KMS-11 (cell line): Measurements from ENCODE around the gene TTC39A.

ENCODE experiments used
- H2AFZ ChIP-seq: fragments of 200-600 bp; sonication (generic); 2 replicates; pipeline ENCODE4 v1.6.1; 2016; ENCODE audit warnings: antibody characterized with exemption, mixed run types, low read depth
- H3K27ac ChIP-seq: fragments of 200-600 bp; sonication (generic); 2 replicates; pipeline ENCODE4 v1.6.1; 2016; ENCODE audit warnings: mild to moderate bottlenecking, mixed run types
- H3K27me3 ChIP-seq: fragments of 200-600 bp; sonication (generic); 2 replicates; pipeline ENCODE4 v1.6.1; 2017; ENCODE audit warnings: mild to moderate bottlenecking, low read depth, mixed run types, moderate library complexity; ENCODE audit not compliant: insufficient read depth
- H3K36me3 ChIP-seq: fragments of 200-600 bp; sonication (generic); 2 replicates; pipeline ENCODE4 v1.6.1; 2017; ENCODE audit warnings: mild to moderate bottlenecking, mixed run types; ENCODE audit not compliant: insufficient read depth
- H3K4me1 ChIP-seq: fragments of 200-600 bp; sonication (generic); 2 replicates; pipeline ENCODE4 v1.6.1; 2016; ENCODE audit warnings: mild to moderate bottlenecking, low read depth, mixed run types; ENCODE audit not compliant: poor library complexity, severe bottlenecking
- H3K4me2 ChIP-seq: fragments of 200-600 bp; sonication (generic); 2 replicates; pipeline ENCODE4 v1.7.0; 2016; ENCODE audit warnings: mild to moderate bottlenecking, mixed run types
- H3K4me3 ChIP-seq: fragments of 200-600 bp; sonication (generic); IDR thresholded peaks from 2 replicates; pipeline ENCODE4 v1.6.1; 2017; ENCODE audit warnings: low read depth, low read length, mixed read lengths; ENCODE audit not compliant: insufficient read depth
- H3K79me2 ChIP-seq: fragments of 200-600 bp; sonication (generic); 2 replicates; pipeline ENCODE4 v1.6.1; 2016; ENCODE audit warnings: low read depth, mixed run types; ENCODE audit not compliant: insufficient read depth
- H3K9ac ChIP-seq: fragments of 200-600 bp; sonication (generic); 2 replicates; pipeline ENCODE4 v1.6.1; 2016; ENCODE audit warnings: mild to moderate bottlenecking, mixed run types
- H4K20me1 ChIP-seq: fragments of 200-600 bp; sonication (generic); 2 replicates; pipeline ENCODE4 v1.6.1; 2016; ENCODE audit warnings: mild to moderate bottlenecking, mixed run types; ENCODE audit not compliant: insufficient read depth
- CTCF ChIP-seq: fragments of 200-600 bp; sonication (generic); conservative IDR thresholded peaks from 2 replicates; pipeline ENCODE4 v1.6.1; 2017; ENCODE audit warnings: low read depth, mild to moderate bottlenecking, antibody characterized with exemption, low read length, moderate library complexity, mixed read lengths

TTC39A gene

GRCh38 chr1:51304360-51304759 lies 26.0 kb downstream of the TTC39A start:
- Histone ChIP-seq H3K27ac (no peak overlapping the region), H4K20me1 (no peaks in the 10 kb centered on the region), H3K4me3 (no peak overlapping the region), H3K36me3 (no peaks in the 10 kb centered on the region), H3K27me3 (no peaks in the 10 kb centered on the region), H3K4me1 (no peaks in the 10 kb centered on the region), H3K9ac (no peak overlapping the region), H2AFZ (no peak overlapping the region), H3K79me2 (no peaks in the 10 kb centered on the region), H3K4me2 (no peak overlapping the region)
- no peak for TF ChIP-seq CTCF

GRCh38 chr1:51303751-51304251 lies 26.6 kb downstream of the TTC39A start:
- no peaks in the 10 kb centered on the region for H4K20me1 ChIP-seq
- no peak for TF ChIP-seq CTCF
- H3K4me2 ChIP-seq = no peak overlapping the region
- no peaks in the 10 kb centered on the region for H3K4me1 ChIP-seq
- no peaks in the 10 kb centered on the region for H3K79me2 ChIP-seq
- no peak overlapping the region for H3K9ac ChIP-seq
- no peaks in the 10 kb centered on the region for H3K36me3 ChIP-seq
- no peaks in the 10 kb centered on the region for H3K27me3 ChIP-seq
- H3K4me3 ChIP-seq = no peak overlapping the region
- H3K27ac ChIP-seq = no peak overlapping the region
- no peak overlapping the region for H2AFZ ChIP-seq

GRCh38 chr1:51303315-51303714 lies 27.0 kb downstream of the TTC39A start:
- no peaks in the 10 kb centered on the region for H3K4me1 ChIP-seq
- H3K27me3 ChIP-seq = no peaks in the 10 kb centered on the region
- no peaks in the 10 kb centered on the region for H3K79me2 ChIP-seq
- TF ChIP-seq CTCF = no peak
- no peaks in the 10 kb centered on the region for H3K36me3 ChIP-seq
- no peak overlapping the region for H3K4me3 ChIP-seq
- H3K4me2 ChIP-seq = no peak overlapping the region
- no peak overlapping the region for H3K9ac ChIP-seq
- no peaks in the 10 kb centered on the region for H4K20me1 ChIP-seq
- no peak overlapping the region for H3K27ac ChIP-seq
- H2AFZ ChIP-seq = no peak overlapping the region

GRCh38 chr1:51302746-51303145 lies 27.6 kb downstream of the TTC39A start:
- Histone ChIP-seq H3K36me3 (no peaks in the 10 kb centered on the region), H3K27me3 (no peaks in the 10 kb centered on the region), H3K4me3 (no peak overlapping the region), H3K4me2 (no peak overlapping the region), H4K20me1 (no peaks in the 10 kb centered on the region), H3K27ac (no peak overlapping the region), H3K4me1 (no peaks in the 10 kb centered on the region), H3K9ac (no peak overlapping the region), H2AFZ (no peak overlapping the region), H3K79me2 (no peaks in the 10 kb centered on the region)
- no peak for TF ChIP-seq CTCF
